ENCODE measurements around the gene C6orf52.
A peak's percentile ranks its signal among the peaks of the same experiment; 100 is the strongest.
"Not testable (repeated sequence)": the region's sequence is repeated elsewhere in the genome, so short reads cannot be mapped to it uniquely, and the experiment has no call there.

The C6orf52 gene

DNA sequence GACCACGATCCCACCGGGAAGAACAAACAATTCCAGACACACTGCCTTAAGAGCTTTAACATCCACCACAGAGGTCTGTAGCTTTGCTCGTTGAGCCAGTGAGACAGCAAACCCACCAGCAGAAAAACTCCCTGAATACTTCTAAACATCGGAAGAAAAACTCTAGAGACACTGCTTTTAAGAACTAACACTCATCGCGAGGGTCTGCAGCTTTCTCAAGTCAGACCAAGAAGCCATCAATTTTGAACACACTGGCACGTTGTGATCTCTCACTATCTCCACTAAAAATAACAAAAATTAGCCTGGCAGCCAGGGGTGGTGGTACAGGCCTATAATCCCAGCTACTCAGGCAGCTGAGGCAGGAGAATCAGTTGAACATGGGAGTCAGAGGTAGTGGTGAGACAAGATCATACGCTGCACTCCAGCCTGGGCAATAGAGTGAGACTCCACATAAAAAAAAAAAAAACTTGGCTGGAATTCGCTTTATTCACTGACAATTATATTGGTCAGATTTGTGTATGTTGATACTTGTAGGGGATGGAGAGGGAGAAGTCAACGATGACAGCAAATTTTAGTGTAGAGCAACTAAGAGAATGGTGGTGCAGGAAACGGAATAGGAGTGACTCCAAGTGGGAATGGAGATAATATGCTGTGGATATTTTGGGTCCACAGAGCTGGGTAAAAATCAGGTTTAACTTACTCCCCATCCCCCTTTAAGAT lies 27.6 kb upstream of the C6orf52 start:
- DNase-seq (ENCODE audit: extremely low read depth, low read depth), result no peak
- peak overlapping the region; percentile 66 for H3K4me3 ChIP-seq (replicated peaks; ENCODE audit: low read depth, low read length)
- TF ChIP-seq, protein P1, sequence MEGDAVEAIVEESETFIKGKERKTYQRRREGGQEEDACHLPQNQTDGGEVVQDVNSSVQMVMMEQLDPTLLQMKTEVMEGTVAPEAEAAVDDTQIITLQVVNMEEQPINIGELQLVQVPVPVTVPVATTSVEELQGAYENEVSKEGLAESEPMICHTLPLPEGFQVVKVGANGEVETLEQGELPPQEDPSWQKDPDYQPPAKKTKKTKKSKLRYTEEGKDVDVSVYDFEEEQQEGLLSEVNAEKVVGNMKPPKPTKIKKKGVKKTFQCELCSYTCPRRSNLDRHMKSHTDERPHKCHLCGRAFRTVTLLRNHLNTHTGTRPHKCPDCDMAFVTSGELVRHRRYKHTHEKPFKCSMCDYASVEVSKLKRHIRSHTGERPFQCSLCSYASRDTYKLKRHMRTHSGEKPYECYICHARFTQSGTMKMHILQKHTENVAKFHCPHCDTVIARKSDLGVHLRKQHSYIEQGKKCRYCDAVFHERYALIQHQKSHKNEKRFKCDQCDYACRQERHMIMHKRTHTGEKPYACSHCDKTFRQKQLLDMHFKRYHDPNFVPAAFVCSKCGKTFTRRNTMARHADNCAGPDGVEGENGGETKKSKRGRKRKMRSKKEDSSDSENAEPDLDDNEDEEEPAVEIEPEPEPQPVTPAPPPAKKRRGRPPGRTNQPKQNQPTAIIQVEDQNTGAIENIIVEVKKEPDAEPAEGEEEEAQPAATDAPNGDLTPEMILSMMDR (IDR thresholded peaks at IDR 0.05; ENCODE audit: low read depth, low read length, missing control alignments), result no peak

DNA sequence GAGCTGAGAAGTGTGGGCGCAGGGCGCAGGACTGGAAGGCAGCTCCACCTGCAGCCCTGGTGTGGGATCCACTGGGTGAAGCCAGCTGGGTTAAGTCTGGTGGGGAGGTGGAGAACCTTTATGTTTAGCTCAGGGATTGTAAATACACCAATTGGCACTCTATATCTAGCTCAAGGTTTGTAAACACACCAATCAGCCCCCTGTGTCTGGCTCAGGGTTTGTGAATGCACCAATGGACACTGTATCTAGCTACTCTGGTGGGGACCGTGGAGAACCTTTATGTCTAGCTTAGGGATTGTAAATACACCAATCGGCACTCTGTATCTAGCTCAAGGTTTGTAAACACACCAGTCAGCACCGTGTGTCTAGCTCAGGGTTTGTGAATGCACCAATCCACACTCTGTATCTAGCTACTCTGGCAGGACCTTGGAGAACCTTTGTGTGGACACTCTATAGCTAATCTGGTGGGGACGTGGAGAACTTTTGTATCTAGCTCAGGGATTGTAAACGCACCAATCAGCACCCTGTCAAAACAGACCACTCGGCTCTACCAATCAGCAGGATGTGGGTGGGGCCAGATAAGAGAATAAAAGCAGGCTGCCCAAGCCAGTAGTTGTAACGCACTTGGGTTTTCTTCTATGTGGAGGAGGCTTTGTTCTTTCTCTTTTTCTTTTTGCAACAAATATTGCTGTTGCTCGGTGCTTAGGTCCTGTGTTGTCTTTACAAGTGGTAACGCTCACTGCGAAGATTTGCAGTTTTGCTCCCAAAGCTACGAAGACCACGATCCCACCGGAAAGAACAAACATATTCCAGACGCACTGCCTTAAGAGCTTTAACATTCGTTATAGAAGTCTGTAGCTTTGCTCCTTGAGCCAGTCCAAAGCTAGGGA lies 26.8 kb upstream of the C6orf52 start:
- not testable (repeated sequence) for DNase-seq (ENCODE audit: extremely low read depth, low read depth)
- peak overlapping the region; percentile 45 for H3K4me3 ChIP-seq (replicated peaks; ENCODE audit: low read depth, low read length)

DNA sequence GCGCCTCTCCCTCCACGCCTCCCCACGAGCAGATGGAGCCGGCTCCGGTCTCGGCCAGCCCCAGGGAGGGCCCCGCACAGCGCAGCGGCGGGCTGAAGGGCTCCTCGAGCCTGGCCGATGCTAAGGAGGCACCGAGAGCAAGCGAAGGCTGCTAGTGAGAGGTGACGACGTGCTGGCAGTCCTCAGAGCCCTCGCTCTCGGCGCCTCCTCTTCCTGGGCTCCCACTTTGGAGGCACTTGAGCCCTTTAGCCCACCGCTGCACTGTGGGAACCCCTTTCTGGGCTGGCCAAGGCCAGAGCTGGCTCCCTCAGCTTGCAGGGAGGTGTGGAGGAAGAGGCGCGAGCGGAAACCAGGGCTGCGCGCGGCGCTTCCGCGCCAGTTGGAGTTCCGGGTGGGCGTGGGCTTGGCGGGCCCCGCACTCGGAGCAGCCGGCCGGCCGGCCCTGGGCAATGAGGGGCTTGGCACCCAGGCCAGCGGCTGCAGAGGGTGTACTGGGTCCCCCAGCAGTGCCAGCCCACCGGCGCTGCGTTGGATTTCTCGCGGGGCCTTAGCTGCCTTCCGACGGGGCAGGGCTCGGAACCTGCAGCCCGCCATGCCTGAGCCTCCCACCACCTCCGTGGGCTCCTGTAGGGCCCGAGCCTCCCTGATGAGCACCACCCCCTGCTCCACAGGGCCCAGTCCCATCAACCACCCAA lies 26.0 kb upstream of the C6orf52 start:
- H3K4me3 ChIP-seq (replicated peaks; ENCODE audit: low read depth, low read length), result peak overlapping the region; percentile 45
- no peak for DNase-seq (ENCODE audit: extremely low read depth, low read depth)
- TF ChIP-seq, protein P1 (IDR thresholded peaks at IDR 0.05; ENCODE audit: low read depth, low read length, missing control alignments), result no peak

DNA sequence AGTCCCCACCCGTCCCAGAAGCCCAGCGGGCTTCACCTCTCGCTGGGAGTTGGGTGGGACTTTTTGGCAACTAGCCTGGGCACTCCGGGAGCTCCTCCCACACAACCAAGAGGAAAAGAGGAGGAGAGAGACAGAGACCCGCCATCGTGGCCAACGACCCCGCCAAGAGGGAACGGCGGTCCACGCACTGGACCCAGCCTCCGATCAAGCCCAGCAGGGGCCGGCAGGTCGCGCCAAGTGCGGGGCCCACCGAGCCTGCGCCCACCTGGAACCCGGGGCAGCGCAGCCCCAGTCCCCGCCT lies 25.5 kb upstream of the C6orf52 start:
- TF ChIP-seq, protein P1 (IDR thresholded peaks at IDR 0.05; ENCODE audit: low read depth, low read length, missing control alignments), result no peak
- no peak for DNase-seq (ENCODE audit: extremely low read depth, low read depth)

DNA sequence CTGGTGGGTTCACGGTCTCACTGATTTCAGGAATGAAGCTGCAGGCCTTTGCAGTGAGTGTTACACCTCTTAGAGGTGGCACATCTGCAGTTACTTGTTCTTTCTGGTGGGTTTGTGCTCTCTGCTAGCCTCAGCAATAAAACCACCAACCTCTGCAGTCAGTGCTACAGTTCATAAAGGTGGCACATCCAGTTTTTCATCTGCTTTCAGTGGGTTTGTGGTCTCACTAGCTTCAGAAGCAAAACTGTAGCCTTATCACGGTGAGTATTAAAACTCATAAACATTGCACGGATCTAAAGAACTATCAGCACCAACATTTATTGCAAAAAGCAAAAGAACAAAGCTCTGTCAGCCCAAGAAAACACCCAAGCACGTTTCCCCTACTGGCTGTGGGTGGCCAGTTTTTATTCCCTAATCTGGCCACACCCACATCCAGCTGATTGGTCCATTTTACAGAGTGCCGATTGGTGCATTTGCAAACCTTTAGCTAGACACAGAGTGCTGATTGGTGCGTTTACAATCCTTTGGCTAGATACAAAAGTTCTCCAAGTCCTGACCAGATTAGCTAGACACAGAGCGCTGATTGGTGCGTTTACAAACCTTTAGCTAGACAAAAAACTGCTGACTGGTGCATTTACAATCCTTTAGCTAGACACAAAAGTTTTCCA lies 25.0 kb upstream of the C6orf52 start:
- DNase-seq (ENCODE audit: extremely low read depth, low read depth), result no peak
- TF ChIP-seq, protein P1 (IDR thresholded peaks at IDR 0.05; ENCODE audit: low read depth, low read length, missing control alignments), result no peak
- peak overlapping the region; percentile 45 for H3K4me3 ChIP-seq (replicated peaks; ENCODE audit: low read depth, low read length)

More for the DNA sequence above, 25.5 kb upstream of the C6orf52 start:
- peak overlapping the region; percentile 45 for H3K4me3 ChIP-seq (replicated peaks; ENCODE audit: low read depth, low read length)

DNA sequence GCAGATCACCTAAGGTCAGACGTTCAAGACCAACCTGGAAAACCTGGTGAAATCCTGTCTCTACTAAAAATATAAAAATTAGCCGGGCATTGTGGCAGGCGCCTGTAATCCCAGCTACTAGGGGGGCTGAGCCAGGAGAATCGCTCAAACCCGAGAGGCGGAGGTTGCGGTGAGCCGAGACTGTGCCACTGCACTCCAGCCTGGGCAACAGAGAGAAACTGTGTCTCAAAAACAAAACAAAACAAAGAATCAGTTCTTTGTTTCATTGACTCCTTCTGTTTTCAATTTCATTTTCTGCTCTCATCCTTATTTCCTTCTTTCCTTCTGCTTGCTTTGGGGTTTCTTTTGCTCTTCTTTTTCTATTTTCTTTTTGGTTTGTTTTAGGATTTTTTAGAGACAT lies 19.5 kb upstream of the C6orf52 start:
- no peak overlapping the region for H3K4me3 ChIP-seq (replicated peaks; ENCODE audit: low read depth, low read length)
- TF ChIP-seq, protein P1 (IDR thresholded peaks at IDR 0.05; ENCODE audit: low read depth, low read length, missing control alignments), result no peak
- no peak for DNase-seq (ENCODE audit: extremely low read depth, low read depth)

Data from HFF-Myc (cell line).